Right renal pelvis (tissue), 4 donors: ENCODE data around the gene PROM2. TPM values are rescaled to one million over a fixed set of nuclear protein-coding genes. Genes with fewer than 3 reads are reported as not detected.
"Not testable (repeated sequence)": the region's sequence is repeated elsewhere in the genome, so short reads cannot be mapped to it uniquely, and the experiment has no call there.

Source experiments
- DNase-seq, 4 donors: peaks; one replicate each; pipeline ENCODE4 v3.0.0-alpha.2; 2013; ENCODE audit warnings: low read depth in 4 of 4, low spot score in 3 of 4, missing footprints in 1 of 4
- polyA plus RNA-seq, 4 donors: library from polyadenylated mRNA; unstranded; fragments of 120-200 nt; gene quantifications; one replicate each; pipeline ENCODE4 v1.2.1, GENCODE V29; 2013; ENCODE audit not compliant: insufficient read length in 4 of 4

Gene PROM2
- polyA plus RNA-seq, 4 donors = 24.9 to 45.1 (median 34.7) TPM

DNA sequence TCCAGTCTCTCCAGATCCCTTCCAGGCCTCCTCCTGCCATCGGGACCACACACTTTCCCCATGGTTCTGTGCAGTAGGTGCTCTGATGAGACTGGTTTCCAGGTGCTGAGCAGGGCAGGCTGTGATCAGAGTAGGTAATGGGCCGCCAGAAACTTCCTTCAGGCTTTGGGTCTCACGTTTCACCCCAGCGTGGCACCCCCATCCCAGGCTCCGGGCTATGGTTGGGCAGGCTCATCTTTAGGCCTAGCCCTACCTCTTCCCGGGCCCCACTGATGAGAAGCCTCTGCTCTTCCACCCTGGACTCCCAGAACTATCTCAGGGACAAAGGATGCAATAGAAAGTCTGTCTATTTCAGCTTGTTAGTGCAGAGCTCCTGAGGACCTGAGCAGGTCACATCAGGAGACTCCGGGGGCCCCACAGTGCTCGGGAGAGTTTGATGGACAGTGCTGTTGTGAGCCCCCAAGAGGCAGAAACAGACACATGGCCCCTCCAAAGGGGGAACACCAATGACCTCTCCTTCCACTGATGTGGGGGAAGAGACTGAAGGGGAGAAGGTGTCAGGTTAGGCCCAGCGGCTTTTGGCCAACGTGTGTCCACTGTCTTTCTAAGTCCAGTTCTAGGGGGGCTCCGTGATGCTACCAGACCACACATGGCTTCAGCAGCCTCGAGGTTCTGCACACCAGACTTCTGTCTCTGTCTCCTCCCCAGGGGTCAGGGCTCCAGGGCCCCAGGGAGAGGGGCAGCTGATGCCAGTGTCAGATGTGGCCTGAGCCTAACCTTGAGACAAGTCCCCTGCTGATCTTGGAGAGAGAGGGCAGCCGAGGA, 5.8 kb upstream of the PROM2 start:
- DNase-seq = no peak

DNA sequence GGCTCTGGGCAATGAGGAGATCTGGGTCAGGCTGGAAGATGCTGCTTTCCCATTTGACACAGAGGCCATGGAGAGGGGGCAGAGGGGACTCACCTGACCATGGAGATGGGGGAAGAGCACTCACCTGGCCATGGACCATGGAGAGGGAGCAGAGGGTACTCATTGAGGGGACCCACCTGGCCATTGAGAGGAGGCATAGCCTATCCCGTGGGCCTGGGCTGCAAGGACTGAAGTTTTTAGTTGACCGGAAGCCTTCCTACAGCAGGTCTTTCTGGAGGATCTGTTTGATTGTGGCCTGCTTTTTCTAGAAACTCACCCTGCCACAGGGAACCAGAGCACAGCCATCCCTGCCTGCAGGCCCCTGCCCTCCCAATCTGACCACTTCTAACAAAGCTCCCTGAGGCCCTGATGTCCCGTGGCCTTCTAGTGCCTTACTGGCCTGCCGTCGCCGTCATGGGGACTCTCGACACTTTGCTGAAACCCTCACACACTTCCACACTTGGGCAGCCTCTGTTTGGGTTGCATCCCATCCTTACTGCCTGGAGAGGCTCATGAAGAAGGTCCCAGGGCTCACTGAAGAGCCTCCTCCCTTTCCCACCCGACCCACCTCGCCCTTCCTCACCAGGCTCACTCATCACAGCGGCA, 5.1 kb upstream of the PROM2 start:
- no peak for DNase-seq

DNA sequence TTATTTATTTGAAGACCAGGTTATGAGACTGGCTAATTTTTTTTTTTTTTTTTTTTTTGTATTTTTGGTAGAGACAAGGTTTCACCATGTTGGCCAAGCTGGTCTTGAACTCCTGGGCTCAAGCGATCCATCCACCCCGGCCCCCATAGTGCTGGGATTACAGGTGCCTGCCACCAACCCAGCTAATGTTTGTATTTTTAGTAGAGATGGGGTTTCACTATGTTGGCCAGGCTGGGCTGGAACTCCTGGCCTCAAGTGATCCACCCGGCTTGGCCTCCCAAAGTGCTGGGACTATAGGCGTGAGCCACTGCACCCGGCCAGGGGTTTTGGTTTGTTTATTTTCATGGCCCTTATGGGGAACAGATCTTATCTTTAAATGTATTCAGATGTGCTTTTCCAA, 4.5 kb upstream of the PROM2 start:
- DNase-seq = not testable (repeated sequence)

DNA sequence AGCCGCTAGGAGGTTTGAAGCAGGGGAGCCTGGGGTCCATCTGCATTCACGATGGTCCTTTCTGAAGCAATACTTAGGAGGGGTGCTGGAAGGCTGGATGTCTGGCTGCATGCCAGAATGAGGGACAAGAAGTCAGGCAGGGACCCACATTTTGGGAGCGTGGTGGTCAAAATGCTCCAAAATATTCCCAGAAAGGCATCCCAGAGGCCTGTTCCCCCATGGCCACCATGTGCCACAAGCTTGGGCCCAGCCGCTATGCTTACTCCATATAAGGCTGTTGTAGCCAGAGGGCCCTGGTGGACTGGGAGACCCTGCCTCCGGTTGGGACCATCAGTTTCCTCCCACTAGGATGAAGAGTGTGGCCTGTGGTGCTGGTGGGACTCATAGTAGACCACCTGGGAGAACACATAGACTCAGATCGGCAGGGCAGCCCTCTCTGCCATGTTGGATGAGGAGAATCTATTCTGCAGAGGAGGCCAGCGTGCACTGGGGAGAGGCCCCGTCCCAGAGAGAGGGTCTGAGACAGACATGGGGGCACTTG, 3.6 kb upstream of the PROM2 start:
- DNase-seq = no peak

GRCh38 chr2:95271381-95271971, 2.8 kb upstream of the PROM2 start:
- DNase-seq = no peak

DNA sequence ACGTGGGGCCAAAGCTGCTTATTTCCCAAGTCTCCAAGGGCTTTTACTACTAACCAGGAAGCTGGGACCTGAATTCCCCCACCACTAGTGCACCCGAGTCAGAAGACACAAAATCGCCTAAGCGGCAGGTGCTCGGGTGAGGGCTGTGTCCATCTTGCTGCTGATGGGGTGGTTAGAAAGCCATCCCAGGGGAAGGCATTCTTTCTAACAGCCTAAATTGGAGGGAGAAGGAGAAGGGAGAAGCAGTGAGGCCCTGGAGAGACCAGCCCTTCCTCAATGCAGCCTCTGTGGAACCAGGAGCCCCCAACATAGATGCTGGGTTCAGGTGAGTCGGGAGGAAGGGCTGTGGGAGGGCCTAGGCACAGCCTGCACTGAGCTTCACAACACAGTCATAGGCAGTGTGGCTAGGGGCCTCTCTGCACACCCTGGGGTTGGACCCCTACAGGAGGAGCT, 1.9 kb upstream of the PROM2 start:
- no peak for DNase-seq

DNA sequence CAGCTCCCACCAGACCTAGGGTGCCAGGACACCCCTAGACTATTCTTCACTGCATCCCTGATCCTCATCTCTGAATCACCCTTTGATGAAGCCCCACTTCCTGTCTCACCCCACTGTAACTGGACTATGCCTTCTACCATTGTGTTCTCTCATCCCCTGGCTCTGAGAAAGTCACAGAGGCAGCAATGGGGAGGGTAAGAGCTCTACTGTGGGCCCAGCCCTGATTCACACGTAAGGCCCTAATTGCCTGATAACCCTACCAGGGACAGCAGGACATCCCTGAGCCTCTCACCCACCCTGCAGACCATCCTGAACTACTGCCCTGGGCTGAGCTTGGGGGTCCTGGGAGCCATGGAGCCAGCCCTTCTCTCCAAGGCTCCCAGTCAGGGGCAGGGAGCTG, 1.5 kb upstream of the PROM2 start:
- DNase-seq = no peak

- no peak for DNase-seq
These were observed 521 bp upstream of the PROM2 start for GRCh38 chr2:95273566-95274290.

- DNase-seq = no peak
These were observed 884 bp downstream of the PROM2 start for GRCh38 chr2:95275151-95275515.

- no peak for DNase-seq
These were observed 1.5 kb downstream of the PROM2 start for GRCh38 chr2:95275601-95276243.

GRCh38 chr2:95276244-95276887, 2.1 kb downstream of the PROM2 start:
- DNase-seq = no peak

DNA sequence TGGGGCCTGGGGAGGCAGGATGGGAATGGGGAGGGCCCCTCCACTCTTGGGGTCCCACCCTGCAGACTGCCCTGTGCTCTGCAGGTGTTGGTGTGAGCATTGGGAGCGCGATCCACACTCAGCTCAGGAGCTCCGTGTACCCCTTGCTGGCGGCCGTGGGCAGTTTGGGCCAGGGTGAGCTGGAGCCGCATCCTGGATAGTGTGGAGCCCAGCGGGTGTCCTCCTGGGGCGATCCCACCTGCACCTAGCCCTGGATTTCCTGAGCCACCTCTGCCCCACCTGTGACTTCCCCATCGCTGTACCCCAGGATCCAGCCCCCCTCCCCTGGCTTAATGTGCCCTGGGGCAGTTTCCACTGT, 2.6 kb downstream of the PROM2 start:
- no peak for DNase-seq

DNA sequence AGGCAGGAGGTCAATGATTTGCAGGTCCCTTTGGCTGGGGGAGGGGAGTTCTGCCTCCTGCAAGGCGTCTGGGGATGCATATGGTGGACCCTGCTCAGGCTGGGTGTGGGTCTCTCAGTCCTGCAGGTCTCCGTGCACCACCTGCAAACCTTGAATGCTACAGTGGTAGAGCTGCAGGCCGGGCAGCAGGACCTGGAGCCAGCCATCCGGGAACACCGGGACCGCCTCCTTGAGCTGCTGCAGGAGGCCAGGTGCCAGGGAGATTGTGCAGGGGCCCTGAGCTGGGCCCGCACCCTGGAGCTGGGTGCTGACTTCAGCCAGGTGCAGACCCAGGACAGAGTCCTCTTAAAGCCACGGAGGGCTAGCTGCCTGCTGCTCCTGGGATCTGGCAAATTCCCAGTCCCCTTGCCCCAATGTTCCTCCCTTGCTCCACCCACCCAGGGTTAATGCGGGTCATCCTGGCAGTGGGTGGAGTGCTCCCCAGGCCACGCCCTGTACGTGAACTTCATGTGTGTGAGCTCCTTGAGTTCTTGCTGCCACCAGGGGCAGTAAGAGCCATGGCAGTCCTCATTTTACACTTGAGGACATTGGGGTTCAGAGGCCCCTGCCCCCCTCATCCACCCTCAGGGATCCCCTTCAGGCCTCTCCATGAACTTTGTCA, 3.1 kb downstream of the PROM2 start:
- DNase-seq = no peak

- no peak for DNase-seq
These were observed 3.8 kb downstream of the PROM2 start for GRCh38 chr2:95278051-95278471.

- no peak for DNase-seq
These were observed 4.5 kb downstream of the PROM2 start for GRCh38 chr2:95278637-95279225.

- DNase-seq = no peak
These were observed 5.3 kb downstream of the PROM2 start for GRCh38 chr2:95279435-95280035.

- no peak for DNase-seq
These were observed 6.8 kb downstream of the PROM2 start for GRCh38 chr2:95281071-95281470.

DNA sequence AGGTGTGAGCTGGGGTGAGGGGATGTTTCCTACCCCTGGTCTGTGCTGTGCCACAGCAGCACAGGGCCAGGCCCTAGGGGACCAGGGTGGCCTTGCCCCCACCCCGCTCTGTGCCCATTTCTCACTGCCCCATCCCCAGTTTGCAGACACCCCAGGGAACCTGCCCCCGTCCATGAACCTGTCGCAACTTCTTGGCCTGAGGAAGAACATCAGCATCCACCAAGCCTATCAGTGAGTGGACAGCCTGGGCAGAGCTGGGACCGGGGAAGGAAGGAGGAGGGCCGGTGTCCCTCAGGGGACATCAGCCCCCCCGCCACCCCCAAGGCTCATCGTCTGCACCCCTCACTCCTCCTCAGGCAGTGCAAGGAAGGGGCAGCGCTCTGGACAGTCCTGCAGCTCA, 7.5 kb downstream of the PROM2 start:
- no peak for DNase-seq

DNA sequence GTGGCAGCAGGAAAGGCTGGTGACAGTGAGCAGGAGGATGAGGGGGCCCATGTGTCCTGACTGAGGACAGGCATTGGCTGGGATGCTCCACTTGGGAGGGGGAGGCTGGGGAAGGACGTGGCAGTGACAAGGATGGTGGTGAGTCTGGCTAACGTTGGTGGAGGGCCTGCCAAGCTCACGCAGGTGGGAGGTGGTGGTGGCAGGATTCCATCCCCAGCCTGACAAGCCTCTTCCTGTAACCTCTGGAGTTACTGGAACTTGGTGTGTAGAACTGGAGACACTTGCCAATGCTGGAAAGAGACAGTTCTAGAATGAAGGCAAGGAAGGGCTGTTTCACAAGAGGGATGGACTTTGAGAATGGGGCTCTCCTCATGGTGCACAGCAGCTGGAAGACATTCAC, 8.2 kb downstream of the PROM2 start:
- DNase-seq = no peak
